Prostate gland (tissue), 2 donors: ENCODE results near the gene ADCYAP1R1.

Experiments used
- CTCF ChIP-seq, 4 experiments: fragments of 200-600 bp in 2 of 4; fragments of 450-650 bp in 2 of 4; sonication (generic) in 2 of 4; IDR thresholded peaks; 1 replicate in 3 of 4; 2 replicates in 1 of 4; pipeline ENCODE4 v1.5.1; 2016 to 2019; ENCODE audit warnings: antibody characterized with exemption in 4 of 4, mild to moderate bottlenecking in 2 of 4, moderate library complexity in 2 of 4
- POLR2AphosphoS5 ChIP-seq: sonication (generic); formaldehyde crosslinking; IDR thresholded peaks from one replicate; pipeline ENCODE4 v1.6.1; 2017; ENCODE audit warnings: antibody characterized with exemption

GRCh38 chr7:31067491-31067890 lies 15.4 kb downstream of the ADCYAP1R1 start:
- no peak for TF ChIP-seq CTCF (IDR thresholded peaks at IDR 0.05)
- no peak for TF ChIP-seq POLR2AphosphoS5
